HG02970 (cell line): ENCODE data around the gene EYA2.
"Not testable (repeated sequence)": the region's sequence is repeated elsewhere in the genome, so short reads cannot be mapped to it uniquely, and the experiment has no call there.

Experiments used
- ATAC-seq: cut with Tn5 transposase; IDR thresholded peaks from one replicate; pipeline ENCODE4 v1.9.1; 2021; ENCODE audit warnings: mild to moderate bottlenecking, moderate library complexity, moderate number of reproducible peaks; ENCODE audit not compliant: unreplicated experiment, low FRiP score

Gene EYA2

DNA sequence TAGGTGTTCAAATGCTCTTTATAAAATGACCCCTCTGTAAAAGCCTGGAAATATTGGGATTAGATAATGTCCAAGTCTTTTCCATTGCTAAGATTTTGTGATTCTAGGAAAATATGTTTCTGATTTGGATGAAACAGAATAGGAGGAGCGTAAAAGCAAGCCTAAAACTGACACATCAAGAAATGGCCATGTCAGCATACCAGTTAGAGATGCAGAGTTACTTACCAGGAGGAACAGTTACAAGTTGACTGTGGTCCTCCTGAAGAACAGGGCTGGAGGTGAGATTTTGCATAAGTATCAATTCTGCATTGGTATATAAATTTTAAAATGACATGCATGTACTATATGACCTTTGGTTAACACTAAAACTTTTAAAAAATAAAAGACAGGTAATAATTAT, 35.3 kb downstream of the EYA2 start:
- no peak for ATAC-seq

DNA sequence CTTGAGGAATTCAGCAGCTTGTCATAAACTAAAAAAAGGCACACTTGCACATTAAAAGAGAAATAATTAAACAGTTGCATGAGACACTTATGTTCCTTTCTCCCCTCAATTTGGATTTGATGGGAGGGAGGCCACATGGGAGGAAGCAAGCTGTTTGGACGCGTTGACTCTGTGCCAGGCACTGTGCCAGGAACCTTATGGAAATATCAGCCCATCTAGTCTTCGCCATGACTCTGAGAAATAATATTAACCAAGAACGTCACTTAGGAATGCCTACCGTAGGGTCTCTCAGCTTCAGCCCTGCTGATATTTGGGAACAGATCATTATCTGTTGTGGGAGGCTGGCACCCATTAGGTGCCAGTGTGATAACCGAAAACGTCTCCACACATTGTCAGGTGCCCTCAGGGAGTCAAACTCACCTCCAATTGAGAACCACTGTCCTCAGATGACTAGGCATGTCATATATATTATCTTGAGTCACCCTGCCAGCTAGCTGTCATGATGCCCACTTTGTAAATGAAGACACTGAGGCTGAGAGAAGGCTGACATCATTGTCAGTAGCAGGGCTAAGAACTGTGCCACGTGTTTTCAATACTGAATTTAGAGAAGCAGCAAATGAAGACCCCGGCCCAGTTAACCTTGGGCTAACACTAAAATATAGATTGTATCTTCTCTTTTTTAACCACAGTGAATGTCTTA, 36.1 kb downstream of the EYA2 start:
- no peak for ATAC-seq

- ATAC-seq, result no peak
Observed at GRCh38 chr20:46931699-46932098, 37.1 kb downstream of the EYA2 start.

DNA sequence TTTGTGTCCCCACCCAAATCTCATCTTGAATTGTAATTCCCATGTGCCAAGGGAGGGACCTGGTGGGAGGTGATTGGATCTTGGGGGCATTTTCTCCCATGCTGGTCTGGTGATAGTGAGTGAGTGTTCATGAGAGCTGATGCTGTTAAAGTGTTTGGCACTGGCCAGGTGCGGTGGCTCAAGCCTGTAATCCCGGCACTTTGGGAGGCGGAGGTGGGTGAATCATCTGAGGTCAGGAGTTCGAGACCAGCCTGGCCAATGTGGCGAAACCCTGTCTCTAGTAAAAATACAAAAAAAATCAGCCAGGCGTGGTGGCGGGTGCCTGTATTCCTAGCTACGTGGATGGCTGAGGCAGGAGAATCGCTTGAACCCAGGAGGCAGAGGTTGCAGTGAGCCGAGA, 37.8 kb downstream of the EYA2 start:
- ATAC-seq, result not testable (repeated sequence)

DNA sequence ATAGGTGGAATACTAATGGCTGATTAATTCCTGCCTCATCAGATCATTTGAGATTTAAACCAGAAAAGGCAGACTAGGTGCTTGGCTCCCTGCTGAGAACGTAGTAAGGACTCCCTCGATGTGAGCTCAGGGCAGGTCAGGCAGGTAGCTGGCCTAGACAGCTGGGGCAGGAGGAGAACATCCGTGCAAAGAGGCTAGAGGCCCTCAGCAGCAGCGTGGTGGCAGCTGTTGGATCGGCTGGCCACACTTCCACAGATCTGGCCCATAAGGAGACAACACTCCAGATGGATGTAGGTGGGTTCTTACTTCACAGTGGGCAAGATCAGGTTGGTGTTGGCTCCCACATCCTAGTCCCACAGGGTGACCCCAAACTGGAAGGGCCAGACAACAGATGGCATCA, 38.5 kb downstream of the EYA2 start:
- ATAC-seq, result no peak

DNA sequence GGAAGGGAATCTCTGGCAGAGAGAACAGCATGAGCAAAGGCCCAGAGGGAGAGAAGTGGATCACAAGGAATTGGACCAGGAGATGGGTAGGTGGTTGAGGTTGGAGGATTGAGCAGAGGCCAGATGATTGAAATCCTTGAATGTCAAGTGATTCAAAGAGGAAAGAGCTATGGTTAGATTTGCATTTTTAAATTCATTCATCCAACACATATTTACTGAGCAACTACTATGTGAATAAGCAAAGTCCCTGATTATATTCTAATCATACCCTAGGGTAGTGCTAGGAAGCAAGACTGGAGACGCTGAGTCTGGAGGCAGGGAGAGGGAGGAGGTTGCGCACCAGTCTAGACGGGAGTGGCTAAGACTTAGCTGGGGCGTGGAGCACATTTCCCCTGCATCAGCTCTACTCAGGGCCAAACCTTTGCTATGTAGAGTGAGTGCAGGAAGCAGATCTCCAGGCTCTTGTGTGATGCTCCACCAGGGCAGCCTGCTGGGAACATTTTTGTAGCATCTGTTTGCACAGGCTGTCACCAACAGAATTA, 40.2 kb downstream of the EYA2 start:
- ATAC-seq, result no peak

DNA sequence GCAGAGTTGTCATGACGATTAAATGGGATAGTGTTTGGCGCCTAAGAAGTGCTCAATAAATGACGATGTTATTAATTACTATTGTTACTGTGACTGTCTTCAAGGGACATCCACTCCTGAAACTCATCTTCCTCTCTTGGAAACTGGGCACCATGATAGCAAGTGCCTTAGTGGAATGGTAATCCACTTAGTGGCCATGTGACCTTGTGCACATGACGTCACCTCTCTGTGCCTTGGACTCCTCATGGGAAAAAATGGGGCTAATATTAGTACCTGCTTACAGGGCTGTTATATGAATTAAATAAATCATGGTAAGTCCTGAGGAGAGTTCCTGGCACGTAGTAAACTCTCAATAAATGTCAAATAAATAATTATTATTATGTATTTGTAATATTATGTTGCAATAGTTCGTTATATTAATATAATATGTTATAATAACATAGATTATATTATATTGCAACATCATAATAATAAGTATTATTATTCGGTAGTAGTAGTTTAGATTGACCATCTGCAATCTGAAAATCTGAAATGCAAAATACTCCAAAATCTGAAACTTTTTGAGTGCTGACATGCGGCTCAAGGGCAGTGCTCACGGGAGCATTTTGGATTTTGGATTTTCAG, 40.9 kb downstream of the EYA2 start:
- no peak for ATAC-seq

GRCh38 chr20:46936415-46937156, 41.9 kb downstream of the EYA2 start:
- no peak for ATAC-seq

DNA sequence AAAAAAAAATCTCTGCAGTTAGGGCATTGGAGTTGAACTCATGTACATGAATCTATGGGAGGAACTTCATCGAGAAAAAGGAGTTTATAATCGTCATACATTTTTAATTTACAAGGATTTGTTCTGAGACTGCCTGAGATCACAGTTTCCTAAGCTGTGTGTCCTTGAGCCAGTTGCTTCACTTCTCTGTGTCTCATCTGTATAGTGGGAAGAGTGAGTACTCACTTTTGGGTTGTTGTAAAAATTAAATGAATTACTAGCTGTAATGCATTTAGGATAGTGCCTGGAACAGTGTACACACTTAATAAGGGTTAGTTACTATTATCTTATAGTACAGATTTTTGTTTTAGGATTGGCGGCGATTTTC, 42.5 kb downstream of the EYA2 start:
- no peak for ATAC-seq

DNA sequence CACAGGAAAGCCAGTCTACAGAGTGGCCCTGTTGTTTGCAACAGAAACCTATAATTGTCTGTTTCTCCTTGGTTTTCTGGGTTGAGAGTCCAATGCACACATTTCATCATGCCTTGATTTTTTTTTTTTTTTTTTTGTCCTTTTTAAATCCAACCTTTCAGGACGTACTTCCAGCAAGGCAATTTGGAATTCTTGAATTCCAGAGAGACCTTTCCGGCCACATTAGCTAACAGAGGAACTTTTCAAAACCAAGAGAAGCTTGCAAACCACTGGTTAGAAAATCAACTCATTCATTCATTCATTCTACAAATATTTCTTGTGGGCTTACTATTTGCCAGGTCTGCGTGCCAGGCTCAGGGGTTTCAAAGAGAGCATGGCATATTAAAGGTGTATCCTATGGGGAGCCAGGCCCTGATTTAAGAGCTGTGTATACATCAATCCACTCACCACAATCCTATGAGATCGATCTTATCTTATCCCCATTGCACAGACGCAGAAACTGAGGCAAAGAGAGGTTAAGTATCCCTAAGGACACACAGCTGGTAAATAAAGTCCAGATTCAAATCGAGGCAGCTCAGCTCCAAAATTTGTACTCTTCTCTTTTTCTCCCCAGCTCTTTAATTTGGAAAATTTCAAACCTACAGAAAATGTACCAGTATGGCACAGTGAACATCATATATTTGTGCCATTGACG, 43.0 kb downstream of the EYA2 start:
- no peak for ATAC-seq

DNA sequence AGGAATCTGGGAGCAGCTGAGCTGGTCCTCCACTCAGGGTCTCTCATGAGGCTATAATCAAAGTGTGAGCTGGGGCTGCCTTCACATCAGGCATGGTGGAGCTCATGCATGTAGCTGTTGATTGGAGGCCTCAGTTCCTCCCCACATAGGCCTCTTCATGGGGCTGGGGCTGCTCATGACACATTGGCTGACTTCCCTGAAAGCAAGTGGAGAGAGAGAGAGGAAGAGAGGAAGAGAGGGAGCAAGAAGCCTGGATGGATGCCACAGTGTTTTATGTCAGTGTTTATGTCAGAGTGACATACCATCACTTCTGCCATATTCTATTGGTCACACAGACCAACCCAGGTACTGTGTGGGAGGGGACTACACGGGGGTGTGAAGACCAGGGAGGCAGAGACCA, 43.8 kb downstream of the EYA2 start:
- no peak for ATAC-seq

- no peak for ATAC-seq
Observed at GRCh38 chr20:46939031-46939965, 44.7 kb downstream of the EYA2 start.

DNA sequence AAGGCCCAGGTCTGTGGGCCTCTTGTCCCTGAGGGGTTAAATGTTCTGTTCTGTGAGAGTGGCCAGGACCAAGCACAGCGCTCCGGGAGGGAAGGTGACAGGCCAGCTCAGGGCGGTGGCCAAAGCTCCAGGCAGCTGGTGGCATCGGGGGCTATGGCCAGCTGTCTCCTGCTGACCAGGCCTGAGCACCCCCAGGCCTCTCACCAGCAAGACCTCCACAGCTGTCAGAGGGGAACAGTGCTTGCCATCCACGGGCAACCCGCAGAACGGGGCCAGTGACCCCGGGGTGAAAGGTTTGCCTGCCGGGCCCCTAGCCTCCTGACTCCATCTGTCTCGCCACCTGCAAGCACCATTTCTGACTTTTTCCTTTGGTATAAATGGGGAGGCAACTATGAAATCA, 46.0 kb downstream of the EYA2 start:
- no peak for ATAC-seq

GRCh38 chr20:46941404-46941803, 46.8 kb downstream of the EYA2 start:
- ATAC-seq, result no peak

DNA sequence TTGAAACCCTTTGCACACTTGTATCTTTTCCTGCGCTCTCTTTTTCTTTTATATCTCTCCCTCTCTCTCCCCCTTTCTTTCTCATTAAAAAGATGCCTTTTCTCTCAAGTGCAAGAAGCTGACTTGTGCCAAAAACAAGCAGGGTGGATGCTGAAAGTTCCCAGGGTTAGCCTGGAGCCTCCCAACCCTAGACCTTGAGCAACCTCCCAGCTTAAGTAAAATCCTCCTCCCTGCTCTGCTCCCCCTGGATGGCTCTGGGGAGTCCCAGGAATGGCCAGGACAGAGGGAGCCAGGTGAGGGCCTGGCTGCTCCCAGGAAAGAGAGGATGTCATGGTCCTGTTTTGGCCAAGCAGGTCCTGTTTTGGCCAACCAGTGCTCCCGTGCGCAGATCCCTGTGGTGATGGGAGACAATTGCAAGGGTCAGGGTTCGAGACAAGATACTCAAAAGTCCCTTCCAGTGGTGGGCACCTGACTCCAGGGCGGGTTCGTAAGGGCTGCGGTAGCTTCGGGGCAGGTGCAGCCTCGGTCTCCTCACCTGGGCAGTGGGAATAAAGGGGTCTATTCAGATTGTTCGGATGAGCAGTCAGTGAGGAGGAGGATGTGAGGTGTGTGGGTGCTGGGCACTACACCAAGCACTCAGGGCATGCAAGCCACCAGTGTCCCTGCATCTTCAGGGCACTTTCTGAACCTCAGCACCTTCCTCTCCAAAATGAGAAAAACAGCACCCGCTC, 49.4 kb downstream of the EYA2 start:
- no peak for ATAC-seq

GRCh38 chr20:46945465-46945864, 50.8 kb downstream of the EYA2 start:
- no peak for ATAC-seq

- no peak for ATAC-seq
Observed at GRCh38 chr20:46946181-46946624, 51.6 kb downstream of the EYA2 start.

- ATAC-seq, result no peak
Observed at GRCh38 chr20:46946796-46947195, 52.2 kb downstream of the EYA2 start.

DNA sequence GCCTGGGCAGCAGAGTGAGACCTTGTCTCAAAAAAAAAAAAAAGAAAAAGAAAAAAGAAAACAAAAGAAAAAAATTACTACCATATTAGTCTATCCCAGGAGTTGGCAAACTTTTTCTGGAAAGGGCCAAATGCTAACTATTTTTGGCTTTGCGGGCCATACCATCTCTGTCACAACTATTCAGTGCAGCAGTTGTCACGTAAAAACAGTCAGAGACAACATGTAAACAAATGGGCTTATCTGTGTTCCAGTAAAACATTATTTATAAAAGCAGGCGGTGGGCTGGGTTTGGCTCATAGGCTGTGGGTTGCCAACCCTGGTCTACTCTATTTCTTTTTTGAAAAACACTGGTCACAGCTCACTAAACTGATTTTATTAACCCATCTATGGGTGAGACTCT, 53.4 kb downstream of the EYA2 start:
- ATAC-seq, result no peak
